ENCODE measurements around the gene SYNPO.

Gene SYNPO

DNA sequence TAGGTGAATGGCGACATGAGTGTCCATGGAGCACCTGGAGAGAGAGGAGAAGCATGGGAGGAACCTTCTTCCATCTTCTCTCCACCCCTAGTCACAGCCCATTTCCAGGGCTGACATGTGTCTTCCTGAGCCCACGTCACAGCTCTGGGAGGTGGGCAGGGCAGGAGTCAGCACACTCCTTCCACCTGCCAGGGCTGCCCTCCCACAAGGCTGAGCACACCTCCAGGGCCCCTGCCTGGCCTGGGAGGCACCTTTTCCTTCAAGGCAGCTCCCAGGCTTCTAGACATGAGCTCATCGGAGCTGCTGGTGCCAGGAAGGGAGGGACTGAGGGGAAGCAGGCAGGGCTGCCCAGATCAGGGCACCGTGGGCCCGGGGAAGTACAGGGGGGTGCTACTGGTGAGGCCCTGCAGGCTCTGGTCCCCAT, 13.6 kb upstream of the SYNPO start:
- no peak for DNase-seq

- DNase-seq, result no peak
These were observed 12.5 kb upstream of the SYNPO start for GRCh38 chr5:150627731-150628545.

DNA sequence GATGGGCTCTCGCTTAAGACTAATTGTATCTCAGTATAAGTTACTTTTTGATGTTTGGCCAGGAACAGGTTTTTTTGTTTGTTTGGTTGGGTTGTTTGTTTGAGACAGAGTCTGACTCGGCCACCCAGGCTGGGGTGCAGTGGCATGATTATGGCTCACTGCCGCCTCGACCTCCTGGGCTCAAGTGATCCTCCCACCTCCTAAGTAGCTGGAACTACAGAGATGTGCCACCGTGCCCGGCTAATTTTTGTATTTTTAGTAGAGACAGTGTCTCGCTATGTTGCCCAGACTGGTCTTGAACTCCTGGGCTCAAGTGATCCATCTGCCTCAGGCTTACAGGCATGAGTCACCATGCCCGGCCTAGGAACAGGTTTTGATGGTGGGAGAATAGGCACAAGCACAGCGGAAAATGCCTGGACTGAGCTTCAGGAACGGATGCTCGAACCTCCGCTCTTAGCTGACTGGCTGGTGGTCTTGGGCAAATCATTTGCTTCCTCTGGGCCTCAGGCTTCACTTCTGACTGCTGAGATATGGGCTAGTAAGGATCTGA, 11.4 kb upstream of the SYNPO start:
- no peak for DNase-seq

GRCh38 chr5:150630016-150630415, 10.4 kb upstream of the SYNPO start:
- DNase-seq, result no peak

GRCh38 chr5:150630461-150631325, 9.8 kb upstream of the SYNPO start:
- DNase-seq, result no peak

GRCh38 chr5:150631326-150631701, 9.1 kb upstream of the SYNPO start:
- DNase-seq, result no peak

GRCh38 chr5:150632305-150633160, 7.9 kb upstream of the SYNPO start:
- no peak for DNase-seq

GRCh38 chr5:150633429-150633828, 7.0 kb upstream of the SYNPO start:
- DNase-seq, result no peak

DNA sequence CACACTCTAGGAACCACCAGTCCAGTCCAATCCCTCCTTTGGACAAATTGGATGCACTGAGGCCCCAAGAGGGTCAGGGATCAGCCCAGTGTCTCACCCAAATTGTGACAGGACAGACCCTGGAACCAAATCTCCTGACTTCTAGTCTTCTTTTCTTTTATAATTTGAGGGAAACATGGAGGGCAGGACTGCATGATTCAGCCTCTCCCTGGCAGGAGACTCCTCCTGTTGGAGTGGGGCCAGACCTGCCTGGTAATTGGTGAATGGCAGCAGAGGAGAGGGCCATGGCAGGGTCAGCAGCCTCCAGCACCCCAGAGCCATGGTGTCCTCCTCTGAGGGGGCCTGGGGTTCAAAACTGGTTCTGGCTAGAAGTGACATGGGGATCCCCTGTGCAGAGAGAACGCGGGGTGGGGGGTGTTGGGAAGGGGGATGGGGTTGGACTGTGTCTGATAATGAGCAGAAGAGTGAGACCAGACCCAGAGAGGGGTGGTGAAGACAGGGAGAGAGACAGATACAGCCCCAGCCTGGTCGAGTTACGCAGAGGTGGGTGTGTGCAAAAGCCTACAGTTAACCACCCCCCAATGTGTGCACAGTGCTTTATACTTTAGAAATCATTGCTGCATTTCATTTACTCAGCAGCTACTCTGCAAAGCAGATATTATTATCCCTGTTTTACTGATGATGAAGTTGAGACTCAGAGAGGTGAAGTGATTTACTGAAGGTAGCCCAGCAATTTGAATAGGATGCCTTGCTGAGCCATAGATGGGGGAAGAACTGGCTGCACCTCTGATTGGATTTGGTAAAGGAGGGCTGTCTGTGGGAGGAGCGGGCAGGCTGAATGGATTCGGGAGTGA, 3.8 kb upstream of the SYNPO start:
- DNase-seq, result no peak

GRCh38 chr5:150637245-150638052, 3.0 kb upstream of the SYNPO start:
- no peak for DNase-seq

DNA sequence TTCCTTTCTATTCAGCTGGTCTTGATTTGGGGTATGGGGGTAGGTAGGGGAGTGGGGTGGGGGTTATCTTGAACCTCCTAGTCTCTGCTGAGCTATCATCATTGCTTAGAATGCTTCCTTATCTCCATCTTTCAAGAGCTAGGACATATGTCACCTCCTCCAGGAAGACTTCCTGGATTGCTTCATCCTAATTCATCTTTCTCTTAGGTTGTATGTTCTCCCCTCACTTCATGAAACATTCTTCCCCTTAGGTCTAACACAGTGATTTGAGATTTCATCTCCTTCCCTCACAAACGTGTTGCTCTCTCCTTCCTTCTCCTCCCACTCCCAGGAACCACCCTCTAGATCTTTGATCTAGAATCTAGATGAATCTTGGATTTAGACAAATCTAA, 2.4 kb upstream of the SYNPO start:
- DNase-seq, result no peak

DNA sequence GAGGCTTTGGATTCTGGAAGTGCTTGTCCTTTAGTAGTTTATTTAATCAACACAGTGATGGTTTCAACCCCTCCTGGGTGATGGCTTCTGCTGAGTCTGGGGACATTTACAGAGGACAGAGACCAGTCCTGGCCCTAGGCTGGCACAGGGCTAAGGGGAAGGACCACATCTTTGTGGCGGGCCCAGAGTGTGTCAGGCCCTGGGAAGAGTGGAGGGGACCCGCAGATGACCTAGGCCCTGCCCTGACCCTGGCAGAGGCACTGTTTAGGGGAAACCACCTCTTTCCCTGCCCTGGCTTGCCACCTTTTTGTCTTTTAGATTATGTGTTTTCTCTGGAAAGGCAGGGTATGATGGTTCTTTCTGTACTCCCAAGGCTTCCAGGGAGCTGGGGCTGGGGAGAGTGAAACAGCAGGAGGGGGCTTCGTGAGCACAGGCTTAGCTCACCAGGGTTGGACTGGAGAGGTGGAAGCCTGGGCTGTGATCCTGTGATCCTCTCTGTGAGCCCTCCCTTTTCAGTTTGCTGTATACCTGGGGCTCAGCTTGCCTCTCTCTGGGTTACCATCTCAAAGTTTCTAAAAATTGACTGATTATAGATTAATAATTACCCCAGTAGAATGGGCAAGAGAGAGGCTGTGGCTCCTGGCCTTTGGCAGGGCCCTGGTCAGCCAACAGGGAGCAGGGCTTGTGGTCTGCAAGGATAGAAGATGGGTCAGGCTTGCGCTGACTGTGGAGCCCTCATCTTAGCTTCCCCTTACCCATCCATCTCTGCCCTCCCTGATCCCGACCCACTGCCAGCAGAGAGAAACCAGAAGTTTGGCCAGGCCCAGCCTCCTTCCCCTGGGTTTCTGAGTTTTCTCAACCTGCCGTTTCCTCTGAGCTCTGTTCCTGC, 1.7 kb upstream of the SYNPO start:
- no peak for DNase-seq

DNA sequence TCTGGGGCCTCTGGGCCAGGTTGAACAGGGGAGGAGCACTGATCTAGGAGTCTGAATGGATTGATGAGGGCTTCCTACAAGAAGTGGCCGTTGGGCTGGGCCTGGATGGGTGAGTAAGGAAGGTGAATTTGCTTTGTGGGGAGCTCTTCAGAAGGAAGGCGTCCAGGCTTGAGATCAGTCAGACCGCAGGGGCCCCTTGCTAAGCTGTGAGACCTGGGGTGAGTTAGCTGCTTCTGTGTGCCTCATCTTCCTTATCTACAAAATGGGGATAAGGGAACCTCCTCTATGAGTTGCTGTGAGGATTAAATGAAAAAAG, 1.1 kb upstream of the SYNPO start:
- no peak for DNase-seq

DNA sequence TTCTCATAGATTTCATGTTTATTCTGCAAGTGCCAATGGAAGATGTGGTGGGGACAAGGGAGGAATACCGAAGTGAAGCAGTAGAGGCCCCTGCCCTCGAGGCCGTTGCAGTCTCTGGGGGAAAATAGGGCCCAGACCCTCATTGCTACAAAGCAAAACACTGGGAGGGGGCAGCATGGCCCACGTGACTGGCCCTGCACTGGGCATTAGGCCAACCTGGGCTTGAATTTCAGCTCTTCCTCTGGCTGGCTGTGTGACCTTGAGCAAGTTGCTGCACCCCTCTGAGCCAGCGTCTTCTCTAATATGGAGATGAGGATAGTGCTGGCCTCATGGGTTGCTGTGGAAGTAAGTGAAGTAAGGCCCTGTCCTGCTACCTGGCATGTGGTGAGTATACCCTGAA, 709 bp upstream of the SYNPO start:
- no peak for DNase-seq

DNA sequence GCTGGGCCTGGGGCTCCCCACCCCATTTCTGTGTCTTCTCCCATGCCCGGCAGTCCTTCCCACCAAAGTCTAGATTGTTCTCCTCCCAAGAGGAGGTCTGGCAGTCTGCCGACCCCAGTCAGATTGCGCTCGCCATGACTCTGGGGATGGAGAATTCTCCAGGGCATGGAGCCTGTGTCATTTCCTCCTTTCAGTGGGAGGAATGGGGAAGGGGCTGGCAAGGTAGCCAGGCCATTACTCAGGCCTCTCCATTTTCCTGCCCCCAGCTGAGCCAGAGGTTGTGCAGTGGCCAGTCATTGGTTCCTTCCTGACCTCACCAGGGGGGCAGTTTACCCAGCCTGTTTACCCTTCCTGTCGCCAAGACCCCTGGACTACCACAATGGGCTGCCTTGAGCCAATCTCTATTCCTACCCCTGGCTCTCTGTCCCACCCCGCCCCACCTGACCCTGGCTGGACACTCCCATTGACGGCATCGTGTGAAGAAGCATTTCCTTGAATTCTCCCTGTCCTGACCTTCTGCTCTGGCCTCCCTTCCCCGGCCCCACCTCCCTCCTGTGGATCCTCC, 628 bp downstream of the SYNPO start:
- no peak for DNase-seq

- no peak for DNase-seq
These were observed 1.5 kb downstream of the SYNPO start for GRCh38 chr5:150641824-150642566.

DNA sequence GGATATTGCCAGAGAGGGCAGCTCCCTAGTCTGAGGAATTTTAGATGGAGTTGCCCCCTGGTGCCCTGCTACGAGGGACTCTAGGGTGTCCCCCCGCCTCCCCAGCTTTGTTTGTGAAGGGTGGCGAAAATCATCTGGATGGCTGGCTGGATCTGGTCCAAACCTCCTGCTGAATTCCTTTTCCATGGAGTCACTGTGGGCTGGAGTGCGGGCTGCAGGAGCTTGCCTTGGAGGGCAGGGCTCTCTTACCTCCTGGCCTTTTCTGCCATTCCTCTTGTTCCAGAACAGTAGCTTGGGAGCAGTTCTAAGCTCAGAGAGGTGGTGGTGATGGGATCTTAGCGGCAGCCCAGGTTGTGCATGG, 2.1 kb downstream of the SYNPO start:
- no peak for DNase-seq

GRCh38 chr5:150642991-150643710, 2.7 kb downstream of the SYNPO start:
- DNase-seq, result no peak
